Activated CD8-positive, alpha-beta memory T cell treated with anti-CD3 and anti-CD28 coated beads, Interleukin-2, amount 10 ng/mL, durations not matched to agents 7 days and 5 days (primary cell): ENCODE measurements around the gene PAPPA. TPM values are rescaled to one million over a fixed set of nuclear protein-coding genes. Genes with fewer than 3 reads are reported as not detected.

Experiments
- ATAC-seq: fragments of 150-1000 bp; cut with Tn5 transposase; one replicate; pipeline ENCODE4 v1.10.0; 2021; ENCODE audit warnings: moderate library complexity
- CTCF ChIA-PET: fragments of 350-600 bp; sonication (Branson Sonifier 250); formaldehyde crosslinking; loops from one replicate; lab custom pipeline; 2021; ENCODE audit warnings: antibody characterized with exemption; lab: Charles Lee
- DNase-seq: peaks from one replicate; pipeline ENCODE4 v3.0.0-alpha.2; 2020
- H3K27ac Mint-ChIP-seq: one replicate; pipeline ENCODE4 v1.8.0; 2021; ENCODE audit warnings: mild to moderate bottlenecking, mixed read lengths
- H3K27me3 Mint-ChIP-seq: one replicate; pipeline ENCODE4 v1.8.0; 2021; ENCODE audit warnings: mixed read lengths
- H3K36me3 Mint-ChIP-seq: one replicate; pipeline ENCODE4 v1.8.0; 2021; ENCODE audit warnings: mild to moderate bottlenecking, mixed read lengths
- H3K4me1 Mint-ChIP-seq: one replicate; pipeline ENCODE4 v1.8.0; 2021; ENCODE audit warnings: mixed read lengths
- H3K4me3 Mint-ChIP-seq: one replicate; pipeline ENCODE4 v1.8.0; 2021; ENCODE audit warnings: mild to moderate bottlenecking, moderate library complexity, mixed read lengths
- H3K9me3 Mint-ChIP-seq: one replicate; pipeline ENCODE4 v1.8.0; 2022; ENCODE audit warnings: low read depth, mixed read lengths
- total RNA-seq, 2 experiments: library from RNA; stranded (reverse); gene quantifications; one replicate each; pipeline ENCODE4 v1.2.3, GENCODE V29; 2021

The PAPPA gene
- total RNA-seq, 2 experiments from 2014 or later, result not detected

DNA sequence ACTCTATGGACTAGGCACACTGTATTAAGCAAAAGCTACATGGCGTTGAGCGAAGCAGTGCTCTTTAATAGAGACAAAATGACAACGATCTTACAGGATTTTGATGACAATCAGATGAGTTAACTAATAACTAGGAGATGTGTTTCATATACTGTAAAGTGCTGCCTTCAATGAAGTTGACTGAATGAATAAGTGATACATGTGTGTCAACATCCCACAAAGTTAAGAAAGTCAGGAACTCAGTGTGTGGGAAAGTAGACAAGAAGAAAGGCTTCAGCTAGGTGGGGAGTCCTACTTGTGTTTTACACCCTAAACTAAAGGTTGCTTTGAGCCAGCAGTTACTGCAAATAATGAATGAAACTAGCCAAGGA, 79.6 kb downstream of the PAPPA start:
- Mint-ChIP-seq H3K27ac (no peak overlapping the region), H3K36me3 (no peaks in the 10 kb centered on the region), H3K4me1 (no peaks in the 10 kb centered on the region), H3K9me3 (no peaks in the 10 kb centered on the region), H3K27me3 (no peaks in the 10 kb centered on the region), H3K4me3 (no peak overlapping the region)
- CTCF ChIA-PET, result no interaction called here
- ATAC-seq (no peak), DNase-seq (no peak)

DNA sequence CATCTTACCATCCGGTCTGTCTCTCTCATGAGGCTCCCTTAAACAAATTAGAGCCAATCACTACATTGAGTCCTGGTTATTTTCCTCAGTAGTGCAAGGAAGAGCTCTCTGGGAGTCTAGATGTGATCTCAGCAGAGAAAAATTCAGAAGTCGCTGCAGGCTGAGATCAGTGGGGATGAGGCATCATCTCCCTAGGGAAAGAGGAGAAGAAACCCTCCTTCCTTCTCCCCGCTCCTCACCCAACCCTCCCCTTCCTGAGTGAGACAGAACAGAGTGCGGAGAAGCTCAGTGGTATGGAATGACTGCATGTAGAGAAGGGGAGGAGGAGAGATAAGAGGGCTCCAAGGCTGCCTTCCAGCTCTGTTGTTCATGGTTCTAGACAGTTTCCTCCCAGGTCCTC, 80.5 kb downstream of the PAPPA start:
- no peak overlapping the region for H3K27ac Mint-ChIP-seq
- no peaks in the 10 kb centered on the region for H3K9me3 Mint-ChIP-seq
- no peak for DNase-seq
- no peak for ATAC-seq
- no peaks in the 10 kb centered on the region for H3K36me3 Mint-ChIP-seq
- no peak overlapping the region for H3K4me3 Mint-ChIP-seq
- no peaks in the 10 kb centered on the region for H3K4me1 Mint-ChIP-seq
- no peaks in the 10 kb centered on the region for H3K27me3 Mint-ChIP-seq
- CTCF ChIA-PET, result no interaction called here

DNA sequence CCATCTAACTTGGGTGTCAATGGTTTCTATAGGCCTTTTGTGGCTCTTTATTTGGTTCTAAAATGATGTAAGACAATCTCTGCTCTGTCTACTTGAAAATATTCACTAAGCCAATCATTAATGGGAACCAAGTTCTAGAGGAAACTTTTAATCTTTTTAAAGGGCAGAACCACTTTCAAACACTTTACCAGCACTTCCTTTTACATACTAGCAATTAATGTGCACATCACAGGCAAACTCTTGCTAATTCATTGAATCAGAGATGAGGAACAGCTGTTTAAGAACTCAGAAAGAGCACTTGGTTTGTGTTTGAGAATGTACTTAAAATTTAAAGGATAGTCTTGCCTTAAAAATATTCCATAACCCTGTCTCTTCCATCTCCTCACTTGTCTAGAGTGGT, 83.4 kb downstream of the PAPPA start:
- CTCF ChIA-PET, result no interaction called here

DNA sequence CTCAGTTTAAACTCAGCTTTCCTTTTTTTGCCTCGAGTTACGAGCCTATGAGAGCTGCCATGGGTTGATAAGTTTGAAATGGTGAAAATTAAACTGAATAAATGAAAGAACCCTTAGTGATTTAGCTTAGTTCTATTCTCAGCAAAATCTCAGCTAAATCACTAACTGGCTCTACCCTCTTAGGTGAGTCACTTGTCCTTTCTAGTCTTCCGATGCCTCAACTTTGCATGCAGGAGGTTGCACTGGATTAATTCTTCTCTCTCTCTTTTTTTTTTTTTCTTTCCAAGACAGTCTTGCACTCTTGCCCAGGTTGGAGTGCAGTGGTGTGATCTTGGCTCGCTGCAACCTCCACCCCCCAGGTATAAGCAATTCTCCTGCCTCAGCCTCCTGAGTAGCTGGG, 83.9 kb downstream of the PAPPA start:
- Mint-ChIP-seq H3K27me3 (no peaks in the 10 kb centered on the region), H3K36me3 (no peaks in the 10 kb centered on the region), H3K4me1 (no peaks in the 10 kb centered on the region), H3K4me3 (no peak overlapping the region), H3K9me3 (no peaks in the 10 kb centered on the region), H3K27ac (no peak overlapping the region)
- CTCF ChIA-PET, result no interaction called here
- ATAC-seq (no peak), DNase-seq (no peak)

More for the DNA sequence above, 83.4 kb downstream of the PAPPA start:
- H3K27ac Mint-ChIP-seq, result no peak overlapping the region
- H3K27me3 Mint-ChIP-seq, result no peaks in the 10 kb centered on the region
- H3K9me3 Mint-ChIP-seq, result no peaks in the 10 kb centered on the region
- H3K4me3 Mint-ChIP-seq, result no peak overlapping the region
- DNase-seq (no peak), ATAC-seq (no peak)
- no peaks in the 10 kb centered on the region for H3K36me3 Mint-ChIP-seq
- H3K4me1 Mint-ChIP-seq, result no peaks in the 10 kb centered on the region

DNA sequence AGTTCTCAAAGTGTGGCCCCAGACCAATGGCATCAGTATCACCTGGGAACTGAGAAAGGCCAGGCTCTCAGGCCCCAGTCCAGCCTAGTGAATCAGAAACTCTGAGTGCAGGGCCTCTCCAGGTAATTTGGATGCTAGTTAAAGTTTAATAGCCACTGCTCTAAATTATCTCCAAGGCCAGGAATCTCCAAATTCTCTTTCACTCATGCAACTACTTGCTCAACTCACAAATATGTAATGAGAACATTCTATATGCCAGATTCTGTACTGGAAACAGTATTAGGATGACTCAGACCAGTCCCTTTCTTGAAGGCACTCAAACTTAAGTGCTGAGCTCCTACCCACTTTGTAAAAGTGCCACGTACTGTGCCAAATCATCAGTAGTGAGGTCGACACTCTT, 84.6 kb downstream of the PAPPA start:
- ATAC-seq, result no peak
- no peaks in the 10 kb centered on the region for H3K4me1 Mint-ChIP-seq
- no peaks in the 10 kb centered on the region for H3K9me3 Mint-ChIP-seq
- CTCF ChIA-PET, result no interaction called here
- H3K27me3 Mint-ChIP-seq, result no peaks in the 10 kb centered on the region
- no peaks in the 10 kb centered on the region for H3K36me3 Mint-ChIP-seq
- no peak for DNase-seq
- H3K4me3 Mint-ChIP-seq, result no peak overlapping the region
- H3K27ac Mint-ChIP-seq, result no peak overlapping the region

DNA sequence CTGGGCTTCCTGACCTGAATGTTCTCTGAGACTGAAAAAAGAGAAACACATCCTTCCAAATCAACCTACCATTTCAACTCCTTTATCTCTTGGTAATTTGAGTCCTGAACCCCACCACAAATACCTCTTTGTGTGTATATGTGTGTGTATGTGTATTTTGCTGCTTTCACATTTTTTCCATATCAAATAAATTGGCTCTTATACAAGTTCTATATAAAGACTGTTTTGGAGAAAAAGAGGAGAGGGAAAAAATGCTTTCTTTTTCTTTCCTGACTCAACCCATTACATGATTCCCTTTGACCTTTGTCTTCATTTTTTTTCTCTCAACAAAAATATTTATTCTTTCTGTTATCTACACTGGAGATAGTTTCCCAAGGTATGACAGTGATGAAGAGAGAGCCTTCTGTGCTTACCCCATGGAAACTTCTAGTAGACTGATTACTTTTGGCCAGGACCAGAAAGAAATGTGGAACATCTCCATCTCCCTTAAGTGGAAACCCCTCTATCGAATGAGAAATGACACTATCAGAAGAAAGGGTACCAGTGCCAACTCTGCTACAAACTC, 85.3 kb downstream of the PAPPA start:
- H3K27me3 Mint-ChIP-seq, result no peaks in the 10 kb centered on the region
- H3K9me3 Mint-ChIP-seq, result no peaks in the 10 kb centered on the region
- CTCF ChIA-PET, result no interaction called here
- no peak overlapping the region for H3K4me3 Mint-ChIP-seq
- ATAC-seq, result no peak
- DNase-seq, result no peak
- H3K4me1 Mint-ChIP-seq, result no peaks in the 10 kb centered on the region
- no peaks in the 10 kb centered on the region for H3K36me3 Mint-ChIP-seq
- no peak overlapping the region for H3K27ac Mint-ChIP-seq

DNA sequence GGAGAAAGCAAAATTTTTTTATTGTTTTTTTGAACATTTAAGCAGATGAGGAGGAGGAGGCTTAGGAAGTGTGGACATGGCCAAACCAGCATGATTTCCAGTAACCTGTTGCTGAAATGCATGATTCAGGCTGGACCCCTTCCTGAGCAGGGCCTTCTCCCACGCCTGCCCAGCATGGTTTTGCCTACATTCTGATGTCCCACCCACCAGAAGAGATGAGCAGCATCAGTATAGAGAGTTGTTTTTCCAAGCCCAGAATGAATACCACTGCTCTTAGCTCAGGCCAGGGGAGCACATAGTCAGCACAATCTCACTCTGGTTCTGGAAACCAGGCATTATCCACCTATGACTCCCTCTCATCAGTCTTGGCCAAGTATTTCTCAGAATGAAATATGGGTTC, 90.1 kb downstream of the PAPPA start:
- H3K27ac Mint-ChIP-seq, result no peak overlapping the region
- ATAC-seq, result no peak
- no peaks in the 10 kb centered on the region for H3K4me1 Mint-ChIP-seq

DNA sequence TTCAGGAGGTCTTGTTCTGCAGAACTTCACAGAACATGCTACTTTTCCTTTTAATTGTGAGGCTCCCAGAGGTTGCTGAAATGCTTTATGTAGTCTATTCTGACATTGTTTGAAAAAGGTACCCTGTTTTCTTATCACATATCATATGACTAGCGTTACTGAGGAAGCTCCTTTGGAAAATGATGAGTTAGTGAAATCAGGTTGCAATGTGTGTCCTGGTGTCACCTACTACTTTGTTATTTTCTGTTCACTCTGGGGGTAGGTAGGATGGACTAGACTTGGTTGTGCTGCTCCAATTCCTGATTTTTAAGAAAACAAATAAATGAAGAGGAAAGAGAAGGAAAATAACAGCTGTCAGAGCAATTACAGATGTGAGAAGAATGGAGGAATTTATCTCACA, 93.7 kb downstream of the PAPPA start:
- H3K36me3 Mint-ChIP-seq, result no peaks in the 10 kb centered on the region
- H3K9me3 Mint-ChIP-seq, result no peaks in the 10 kb centered on the region
- CTCF ChIA-PET, result no interaction called here
- H3K4me1 Mint-ChIP-seq, result no peaks in the 10 kb centered on the region
- ATAC-seq, result no peak
- no peaks in the 10 kb centered on the region for H3K27me3 Mint-ChIP-seq
- no peak overlapping the region for H3K4me3 Mint-ChIP-seq
- H3K27ac Mint-ChIP-seq, result no peak overlapping the region
- no peak for DNase-seq

More for the DNA sequence above, 90.1 kb downstream of the PAPPA start:
- no peak for DNase-seq
- CTCF ChIA-PET, result no interaction called here
- Mint-ChIP-seq H3K9me3 (no peaks in the 10 kb centered on the region), H3K36me3 (no peaks in the 10 kb centered on the region), H3K27me3 (no peaks in the 10 kb centered on the region), H3K4me3 (no peak overlapping the region)

DNA sequence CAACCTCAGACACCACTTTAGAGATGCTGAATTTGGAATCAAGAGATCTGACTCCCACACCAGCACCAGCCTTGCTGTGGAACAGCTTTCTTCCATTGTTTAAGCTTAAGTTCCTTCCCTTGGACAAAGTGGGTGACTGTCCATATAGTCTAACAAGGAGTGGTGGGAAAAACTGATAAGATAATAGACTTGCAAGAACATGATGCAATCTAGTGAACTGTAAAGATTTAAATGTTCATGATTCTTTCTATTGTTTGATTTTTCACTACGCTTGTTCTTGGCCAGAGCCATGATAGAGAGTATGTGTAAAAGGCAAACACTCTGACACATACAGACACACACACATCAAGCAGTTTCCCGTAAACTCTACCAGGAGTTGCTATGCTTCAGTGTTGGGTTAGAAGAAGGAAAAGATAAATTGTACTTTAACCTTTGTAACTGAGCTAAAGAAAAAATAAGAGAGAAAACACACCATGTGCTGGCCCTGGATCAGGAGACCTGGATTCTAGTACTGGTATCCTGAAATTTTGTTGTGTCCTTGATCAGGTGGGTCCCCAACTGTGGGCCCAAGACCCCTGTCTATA, 94.3 kb downstream of the PAPPA start:
- Mint-ChIP-seq H3K36me3 (no peaks in the 10 kb centered on the region), H3K4me3 (no peak overlapping the region), H3K27ac (no peak overlapping the region), H3K9me3 (no peaks in the 10 kb centered on the region), H3K27me3 (no peaks in the 10 kb centered on the region), H3K4me1 (no peaks in the 10 kb centered on the region)
- no peak for DNase-seq
- CTCF ChIA-PET, result no interaction called here
- ATAC-seq, result no peak

DNA sequence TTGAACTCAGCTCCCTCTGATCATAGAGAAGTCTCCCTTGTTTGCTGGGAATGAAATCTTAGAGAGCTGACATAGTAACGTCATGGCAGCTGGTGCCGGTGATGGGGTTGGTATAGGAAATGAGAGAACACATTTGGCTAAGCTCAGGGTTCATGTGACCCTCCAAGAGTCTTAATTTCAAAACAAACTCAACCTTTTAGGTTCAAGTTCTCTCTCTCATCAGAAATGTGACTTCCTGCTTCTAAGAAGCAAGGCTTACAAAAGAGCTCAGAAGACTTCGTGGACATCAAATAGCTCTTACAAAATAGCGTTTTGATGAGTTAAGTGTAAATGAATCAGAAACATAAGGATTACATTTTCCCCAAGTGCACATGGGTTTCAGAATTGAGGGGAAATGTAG, 97.3 kb downstream of the PAPPA start:
- H3K27ac Mint-ChIP-seq, result no peak overlapping the region
- no peaks in the 10 kb centered on the region for H3K9me3 Mint-ChIP-seq
- no peaks in the 10 kb centered on the region for H3K27me3 Mint-ChIP-seq
- no peaks in the 10 kb centered on the region for H3K36me3 Mint-ChIP-seq
- no peak for ATAC-seq
- no peak for DNase-seq
- no peaks in the 10 kb centered on the region for H3K4me1 Mint-ChIP-seq
- CTCF ChIA-PET, result no interaction called here
- no peak overlapping the region for H3K4me3 Mint-ChIP-seq

DNA sequence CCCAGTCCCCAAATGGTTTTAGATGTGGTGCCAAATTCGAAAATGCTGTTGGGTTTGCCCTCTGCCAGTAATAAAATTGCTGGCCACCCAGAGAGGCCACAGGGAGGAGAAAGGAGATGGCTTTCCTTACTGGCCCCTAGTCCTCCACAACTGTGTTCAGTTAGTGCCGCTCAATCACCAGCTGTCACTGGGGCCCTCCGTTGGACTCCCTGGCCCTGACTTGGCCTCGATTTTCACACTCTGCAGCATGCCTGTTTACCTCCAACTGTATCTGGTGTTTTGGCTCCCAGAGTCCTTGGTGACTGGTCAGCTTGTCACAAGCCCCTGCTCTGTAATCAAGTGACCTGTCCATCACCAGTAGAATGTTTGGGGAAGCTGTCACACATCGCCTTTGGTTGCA, 97.8 kb downstream of the PAPPA start:
- CTCF ChIA-PET, result no interaction called here
- no peaks in the 10 kb centered on the region for H3K27me3 Mint-ChIP-seq
- no peaks in the 10 kb centered on the region for H3K9me3 Mint-ChIP-seq
- H3K4me1 Mint-ChIP-seq, result no peaks in the 10 kb centered on the region
- no peak overlapping the region for H3K4me3 Mint-ChIP-seq
- ATAC-seq (no peak), DNase-seq (no peak)
- no peak overlapping the region for H3K27ac Mint-ChIP-seq
- no peaks in the 10 kb centered on the region for H3K36me3 Mint-ChIP-seq

DNA sequence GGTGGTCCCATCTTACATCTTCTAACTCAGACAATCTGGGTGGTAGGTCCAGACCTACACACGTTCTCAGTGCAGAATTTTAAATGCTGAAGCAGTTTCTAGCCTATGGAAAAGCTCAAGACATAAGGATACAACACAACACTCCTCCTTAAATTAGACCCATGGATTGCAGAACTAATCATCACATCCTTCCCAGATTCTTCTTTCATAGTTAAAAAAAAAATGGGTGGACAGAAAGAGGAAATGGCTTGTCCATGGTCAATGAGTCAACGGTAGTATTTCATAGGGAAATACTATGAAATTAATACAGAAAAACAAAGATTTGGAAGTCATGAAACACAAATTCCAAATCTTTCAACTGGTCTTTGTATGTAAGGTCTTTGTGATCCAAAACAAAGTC, 106.9 kb downstream of the PAPPA start:
- H3K4me3 Mint-ChIP-seq, result no peak overlapping the region
- H3K9me3 Mint-ChIP-seq, result no peaks in the 10 kb centered on the region
- H3K4me1 Mint-ChIP-seq, result no peaks in the 10 kb centered on the region
- ATAC-seq, result no peak
- no peaks in the 10 kb centered on the region for H3K36me3 Mint-ChIP-seq
- no peaks in the 10 kb centered on the region for H3K27me3 Mint-ChIP-seq
- CTCF ChIA-PET, result no interaction called here
- H3K27ac Mint-ChIP-seq, result no peak overlapping the region
- DNase-seq, result no peak

DNA sequence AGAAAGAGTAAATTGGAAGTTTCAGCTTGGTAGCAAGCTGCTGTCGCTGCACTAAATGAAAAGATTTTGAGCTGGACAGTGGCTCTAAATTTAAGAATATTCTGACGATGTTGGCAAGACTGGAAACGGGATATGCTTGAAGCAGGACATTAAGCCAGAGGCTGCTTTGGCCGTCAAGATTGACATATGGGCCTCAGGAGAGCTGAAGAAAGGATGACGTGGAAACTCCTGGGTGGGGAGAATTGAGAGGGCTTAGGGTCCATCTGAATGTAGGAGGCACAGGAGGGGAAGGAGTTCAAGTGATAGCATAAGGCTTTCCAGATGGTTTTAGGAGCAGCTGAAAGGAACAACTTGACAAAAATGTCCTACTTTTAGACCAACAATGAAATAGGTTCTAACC, 108.9 kb downstream of the PAPPA start:
- peaks cover 2% of the 10 kb centered on the region for H3K27me3 Mint-ChIP-seq
- H3K36me3 Mint-ChIP-seq, result no peaks in the 10 kb centered on the region
- CTCF ChIA-PET, result no interaction called here
- no peaks in the 10 kb centered on the region for H3K9me3 Mint-ChIP-seq
- H3K27ac Mint-ChIP-seq, result no peak overlapping the region
- ATAC-seq, result no peak
- no peak overlapping the region for H3K4me3 Mint-ChIP-seq
- no peak for DNase-seq
- H3K4me1 Mint-ChIP-seq, result no peaks in the 10 kb centered on the region

DNA sequence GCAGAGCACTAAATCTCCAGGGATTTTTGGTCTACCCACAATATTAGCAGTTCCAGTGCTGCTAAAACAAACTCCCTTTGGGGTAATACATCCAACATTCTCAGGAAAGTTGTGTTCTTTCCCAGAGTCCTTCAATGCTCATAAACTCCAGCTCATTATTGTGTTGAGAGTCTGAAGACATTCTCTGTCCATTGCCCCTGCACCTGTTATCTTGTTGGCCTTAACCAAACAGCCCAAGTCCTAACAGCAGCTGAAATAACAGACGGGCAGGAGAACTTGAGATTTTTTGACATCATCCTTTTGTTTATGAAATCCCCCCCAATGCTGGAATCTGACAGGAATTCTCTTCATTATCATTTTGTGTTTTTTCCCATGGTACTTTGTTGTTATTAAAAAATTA, 110.8 kb downstream of the PAPPA start:
- peaks cover 2% of the 10 kb centered on the region for H3K27me3 Mint-ChIP-seq
- CTCF ChIA-PET, result no interaction called here
- H3K36me3 Mint-ChIP-seq, result no peaks in the 10 kb centered on the region
- DNase-seq (no peak), ATAC-seq (no peak)
- H3K4me3 Mint-ChIP-seq, result no peak overlapping the region
- H3K4me1 Mint-ChIP-seq, result no peaks in the 10 kb centered on the region
- H3K9me3 Mint-ChIP-seq, result no peaks in the 10 kb centered on the region
- H3K27ac Mint-ChIP-seq, result no peak overlapping the region

DNA sequence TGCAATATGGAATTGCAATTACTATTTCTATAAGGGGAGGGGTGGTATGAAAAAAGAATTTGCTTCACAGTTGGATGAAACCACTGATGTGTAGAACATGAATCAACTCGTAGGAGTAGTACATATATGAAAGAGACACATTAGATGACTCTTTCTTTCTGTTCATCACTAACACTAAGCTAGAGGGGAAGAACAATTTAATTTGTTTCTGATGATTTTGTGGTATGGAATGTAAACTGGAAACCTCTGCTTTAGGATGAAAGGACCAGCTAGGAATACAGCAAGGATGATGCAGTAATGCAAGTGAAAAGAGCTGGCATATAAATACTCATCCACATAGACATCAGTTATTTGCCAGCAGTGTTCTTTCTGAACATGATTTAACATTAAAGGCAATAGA, 113.4 kb downstream of the PAPPA start:
- Mint-ChIP-seq H3K4me3 (no peak overlapping the region), H3K27me3 (peaks cover 2% of the 10 kb centered on the region), H3K9me3 (no peaks in the 10 kb centered on the region), H3K4me1 (no peaks in the 10 kb centered on the region), H3K36me3 (no peaks in the 10 kb centered on the region), H3K27ac (no peak overlapping the region)
- no peak for DNase-seq
- ATAC-seq, result no peak
- CTCF ChIA-PET, result no interaction called here
